Stimulated activated CD4-positive, alpha-beta T cell treated with anti-CD3 and anti-CD28 coated beads, Interleukin-4, amount 100 ng/mL, for 24 hours (primary cell): Measurements from ENCODE around the gene RUFY1.

Experiments used
- DNase-seq: peaks from one replicate; pipeline ENCODE4 v3.0.0-alpha.2; 2020

RUFY1 gene

GRCh38 chr5:179605026-179605833 lies 54.9 kb downstream of the RUFY1 start:
- no peak for DNase-seq

GRCh38 chr5:179606071-179606909 lies 55.9 kb downstream of the RUFY1 start:
- no peak for DNase-seq

GRCh38 chr5:179606910-179607159 lies 56.5 kb downstream of the RUFY1 start:
- no peak for DNase-seq

GRCh38 chr5:179607160-179607931 lies 57.0 kb downstream of the RUFY1 start:
- no peak for DNase-seq

GRCh38 chr5:179608131-179608581 lies 57.8 kb downstream of the RUFY1 start:
- DNase-seq, result no peak

GRCh38 chr5:179609834-179610108 lies 59.4 kb downstream of the RUFY1 start:
- no peak for DNase-seq

GRCh38 chr5:179610109-179610902 lies 60.0 kb downstream of the RUFY1 start:
- no peak for DNase-seq

- no peak for DNase-seq
Observed at GRCh38 chr5:179610903-179611265, 60.5 kb downstream of the RUFY1 start.

- no peak for DNase-seq
Observed at GRCh38 chr5:179612577-179613459, 62.5 kb downstream of the RUFY1 start.

- no peak for DNase-seq
Observed at GRCh38 chr5:179613460-179614071, 63.2 kb downstream of the RUFY1 start.

GRCh38 chr5:179614745-179615144 lies 64.4 kb downstream of the RUFY1 start:
- DNase-seq, result no peak

- no peak for DNase-seq
Observed at GRCh38 chr5:179615203-179615602, 64.8 kb downstream of the RUFY1 start.

GRCh38 chr5:179616002-179616594 lies 65.7 kb downstream of the RUFY1 start:
- DNase-seq, result no peak

- DNase-seq, result no peak
Observed at GRCh38 chr5:179617930-179618329, 67.6 kb downstream of the RUFY1 start.

- no peak for DNase-seq
Observed at GRCh38 chr5:179618923-179619554, 68.7 kb downstream of the RUFY1 start.

- no peak for DNase-seq
Observed at GRCh38 chr5:179619776-179620175, 69.4 kb downstream of the RUFY1 start.

- DNase-seq, result no peak
Observed at GRCh38 chr5:179620293-179620692, 69.9 kb downstream of the RUFY1 start.

GRCh38 chr5:179620703-179621350 lies 70.5 kb downstream of the RUFY1 start:
- DNase-seq, result no peak

GRCh38 chr5:179621551-179622214 lies 71.3 kb downstream of the RUFY1 start:
- no peak for DNase-seq
